A673 (cell line): Measurements from ENCODE around the gene WDR27. TPM values are rescaled to one million over a fixed set of nuclear protein-coding genes. Genes with fewer than 3 reads are reported as not detected.

Experiments
- BruUV-seq: library from RNA; stranded (reverse); fragments of 400-500 nt; replicated peaks from 2 replicates; lab custom pipeline; 2021; lab: Mats Ljungman, UMichigan
- CTCF ChIA-PET: fragments of 300-600 bp; sonication (Branson Sonifier 250); formaldehyde crosslinking; loops from one replicate; lab custom pipeline; 2022; ENCODE audit warnings: antibody characterized with exemption; lab: Charles Lee
- POLR2A ChIA-PET: fragments of 300-600 bp; sonication (Branson Sonifier 250); formaldehyde crosslinking; loops from one replicate; lab custom pipeline; 2022; ENCODE audit warnings: antibody characterized with exemption; ENCODE audit not compliant: low non-redundant PET; lab: Charles Lee
- DNase-seq: peaks from one replicate; pipeline ENCODE4 v3.0.0-alpha.2; 2015; ENCODE audit warnings: low spot score
- H3K27ac ChIP-seq: fragments of 200-600 bp; sonication (generic); 2 replicates; pipeline ENCODE4 v1.5.1; 2016; ENCODE audit warnings: mixed run types, low read depth, mild to moderate bottlenecking, mixed read lengths, antibody characterized with exemption, low read length; ENCODE audit not compliant: poor library complexity, severe bottlenecking
- H3K27me3 ChIP-seq: fragments of 200-600 bp; sonication (generic); replicated peaks from 2 replicates; pipeline ENCODE4 v1.6.1; 2017; ENCODE audit warnings: mixed run types, low read depth, mild to moderate bottlenecking, mixed read lengths, antibody characterized with exemption, low read length; ENCODE audit not compliant: insufficient read depth, poor library complexity
- H3K36me3 ChIP-seq: fragments of 200-600 bp; sonication (generic); 2 replicates; pipeline ENCODE4 v1.6.1; 2016; ENCODE audit warnings: mixed run types, mild to moderate bottlenecking, mixed read lengths, antibody characterized with exemption, low read length; ENCODE audit not compliant: insufficient read depth, poor library complexity, severe bottlenecking
- H3K4me1 ChIP-seq: fragments of 200-600 bp; sonication (generic); 2 replicates; pipeline ENCODE4 v1.6.1; 2017; ENCODE audit warnings: mixed run types, mild to moderate bottlenecking, mixed read lengths, antibody characterized with exemption, low read length; ENCODE audit not compliant: insufficient read depth, poor library complexity, severe bottlenecking
- H3K4me3 ChIP-seq: fragments of 200-600 bp; sonication (generic); 2 replicates; pipeline ENCODE4 v1.5.1; 2016; ENCODE audit warnings: low read depth, mixed run types, mild to moderate bottlenecking, mixed read lengths, low read length; ENCODE audit not compliant: poor library complexity, severe bottlenecking
- H3K9me3 ChIP-seq: fragments of 200-600 bp; sonication (generic); 2 replicates; pipeline ENCODE4 v1.6.1; 2016; ENCODE audit warnings: mixed run types, low read depth, mild to moderate bottlenecking, mixed read lengths, antibody characterized with exemption, low read length; ENCODE audit not compliant: poor library complexity, severe bottlenecking
- EZH2 ChIP-seq: fragments of 200-600 bp; sonication (generic); IDR thresholded peaks from 2 replicates; pipeline ENCODE4 v1.6.1; 2017; ENCODE audit warnings: borderline replicate concordance, low read depth, mild to moderate bottlenecking, mixed read lengths, antibody characterized with exemption, low read length; ENCODE audit not compliant: poor library complexity, severe bottlenecking
- intact Hi-C: fragments of 100-400 bp; cut with micrococcal nuclease; formaldehyde crosslinking; loops from one replicate; pipeline ENCODE4 v1.10.0; 2022; ENCODE audit not compliant: unreplicated experiment
- total RNA-seq: library from RNA; stranded (reverse); gene quantifications from 2 replicates; pipeline ENCODE4 v1.2.3, GENCODE V29; 2021
- TF ChIP-seq, protein P1 (sequence below): fragments of 300-800, 200-600 bp; sonication (generic); conservative IDR thresholded peaks from 2 replicates; pipeline ENCODE4 v1.5.1; 2017; ENCODE audit warnings: low read depth, mild to moderate bottlenecking, antibody characterized with exemption, low read length, moderate library complexity, mixed read lengths

WDR27 gene
- total RNA-seq, 1 experiment from 2014 or later, result 77.3 TPM

DNA sequence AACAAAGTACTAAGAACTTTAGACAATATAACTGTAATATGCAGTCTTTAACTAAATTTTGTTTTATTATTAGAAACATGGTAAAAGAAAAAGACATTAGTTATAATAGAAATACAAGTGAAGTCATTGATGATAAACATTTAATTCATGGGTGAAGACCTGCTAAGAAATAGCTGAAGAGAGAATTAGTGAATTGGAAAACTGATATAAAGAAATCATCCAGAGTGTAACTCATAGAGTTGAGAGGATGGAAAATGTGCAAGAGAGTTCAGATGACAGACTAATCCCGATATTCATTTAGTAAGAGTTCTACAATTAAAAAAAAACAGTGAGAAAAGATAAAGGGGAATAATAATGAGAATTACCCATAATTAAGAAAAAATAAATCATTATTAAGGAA lies 227.5 kb downstream of the WDR27 start:
- no peaks in the 10 kb centered on the region for H3K27me3 ChIP-seq
- H3K36me3 ChIP-seq, result no peaks in the 10 kb centered on the region
- H3K27ac ChIP-seq, result no peak overlapping the region
- no peaks in the 10 kb centered on the region for H3K4me1 ChIP-seq
- no TSS peak for BruUV-seq
- H3K9me3 ChIP-seq, result peaks cover 14% of the 10 kb centered on the region
- no peak for DNase-seq
- ChIA-PET CTCF (no interaction called here), POLR2A (no interaction called here)
- H3K4me3 ChIP-seq, result no peak overlapping the region
- TF ChIP-seq EZH2, result no peak
- TF ChIP-seq, protein P1, sequence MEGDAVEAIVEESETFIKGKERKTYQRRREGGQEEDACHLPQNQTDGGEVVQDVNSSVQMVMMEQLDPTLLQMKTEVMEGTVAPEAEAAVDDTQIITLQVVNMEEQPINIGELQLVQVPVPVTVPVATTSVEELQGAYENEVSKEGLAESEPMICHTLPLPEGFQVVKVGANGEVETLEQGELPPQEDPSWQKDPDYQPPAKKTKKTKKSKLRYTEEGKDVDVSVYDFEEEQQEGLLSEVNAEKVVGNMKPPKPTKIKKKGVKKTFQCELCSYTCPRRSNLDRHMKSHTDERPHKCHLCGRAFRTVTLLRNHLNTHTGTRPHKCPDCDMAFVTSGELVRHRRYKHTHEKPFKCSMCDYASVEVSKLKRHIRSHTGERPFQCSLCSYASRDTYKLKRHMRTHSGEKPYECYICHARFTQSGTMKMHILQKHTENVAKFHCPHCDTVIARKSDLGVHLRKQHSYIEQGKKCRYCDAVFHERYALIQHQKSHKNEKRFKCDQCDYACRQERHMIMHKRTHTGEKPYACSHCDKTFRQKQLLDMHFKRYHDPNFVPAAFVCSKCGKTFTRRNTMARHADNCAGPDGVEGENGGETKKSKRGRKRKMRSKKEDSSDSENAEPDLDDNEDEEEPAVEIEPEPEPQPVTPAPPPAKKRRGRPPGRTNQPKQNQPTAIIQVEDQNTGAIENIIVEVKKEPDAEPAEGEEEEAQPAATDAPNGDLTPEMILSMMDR, result no peak
- intact Hi-C loops, result no loop called here

DNA sequence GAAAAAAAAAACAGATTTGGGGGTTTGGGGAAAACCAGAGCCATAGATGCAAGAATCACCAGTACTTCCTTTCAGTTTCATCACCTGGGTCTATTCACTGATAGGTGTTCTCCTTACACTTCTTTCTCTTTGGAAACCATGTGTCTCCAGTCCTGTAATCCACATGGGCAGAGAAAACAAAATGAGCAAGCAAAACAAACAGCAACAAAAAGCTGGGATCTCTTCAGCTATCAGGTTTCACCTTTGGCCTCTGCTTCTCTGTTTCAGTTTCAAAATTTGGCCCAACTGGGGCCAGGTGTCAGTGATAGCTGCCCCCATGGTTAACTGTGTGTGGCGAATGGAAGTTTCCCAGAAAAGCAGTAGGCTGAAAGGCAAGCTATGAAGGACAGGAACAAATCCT lies 228.2 kb downstream of the WDR27 start:
- Histone ChIP-seq H3K27ac (no peak overlapping the region), H3K27me3 (no peaks in the 10 kb centered on the region), H3K4me3 (no peak overlapping the region), H3K9me3 (peaks cover 10% of the 10 kb centered on the region), H3K4me1 (no peaks in the 10 kb centered on the region), H3K36me3 (no peaks in the 10 kb centered on the region)
- ChIA-PET CTCF (no interaction called here), POLR2A (no interaction called here)
- no TSS peak for BruUV-seq
- no peak for TF ChIP-seq EZH2
- TF ChIP-seq, protein P1, result no peak
- intact Hi-C loops, result no loop called here
- DNase-seq, result no peak

DNA sequence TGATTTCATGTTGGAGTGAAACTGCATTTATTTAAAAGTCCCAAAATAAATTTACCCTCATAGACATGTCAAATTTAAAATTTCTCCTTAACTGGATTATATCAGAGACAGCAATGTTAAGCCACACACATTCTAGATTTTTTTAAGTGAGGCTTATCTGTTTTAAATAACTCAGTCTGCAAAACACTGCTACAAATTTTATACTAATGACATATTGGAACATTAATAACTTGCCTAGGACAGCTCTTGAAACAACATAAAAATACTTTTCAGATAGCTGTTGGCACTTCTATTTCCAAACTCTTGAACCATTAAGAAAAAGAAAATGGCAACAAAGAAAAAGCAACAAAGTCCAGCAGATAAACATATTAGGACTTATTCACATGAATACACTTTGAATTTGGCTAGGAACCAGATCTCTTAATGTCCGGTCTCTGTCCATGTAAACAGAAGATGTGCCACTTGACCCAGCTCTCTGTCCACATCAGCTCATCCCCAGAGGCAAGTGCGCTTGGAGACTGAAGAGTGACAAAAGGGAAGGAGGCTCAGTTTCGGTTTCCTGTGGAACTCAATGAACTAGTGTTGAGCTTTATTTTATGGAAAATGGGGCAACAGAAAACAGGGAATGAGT lies 228.9 kb downstream of the WDR27 start:
- TF ChIP-seq EZH2, result no peak
- no peak for DNase-seq

DNA sequence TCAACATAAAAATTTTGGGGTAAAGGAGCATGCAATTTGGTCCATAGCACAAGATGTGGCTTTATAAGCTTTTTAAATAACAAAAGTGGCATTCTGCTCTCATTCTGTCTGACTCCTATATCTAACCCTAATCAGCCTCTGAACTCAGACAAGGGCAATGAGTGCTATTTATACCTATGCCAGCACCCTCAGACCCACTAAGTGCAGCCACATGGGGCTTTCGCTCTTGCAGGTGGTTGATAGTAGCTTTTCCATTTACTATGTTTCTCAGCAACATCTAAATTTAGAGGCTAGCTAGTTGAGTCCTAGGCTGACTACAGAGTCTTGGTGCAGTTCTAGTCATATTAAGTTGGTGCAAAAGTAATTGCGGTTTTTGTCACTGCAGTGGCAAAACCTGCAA lies 231.0 kb downstream of the WDR27 start:
- BruUV-seq, result no TSS peak
- H3K27ac ChIP-seq, result no peak overlapping the region
- intact Hi-C loops, result no loop called here
- TF ChIP-seq, protein P1, result no peak
- TF ChIP-seq EZH2, result no peak
- H3K4me1 ChIP-seq, result no peaks in the 10 kb centered on the region
- H3K27me3 ChIP-seq, result no peaks in the 10 kb centered on the region
- no peak for DNase-seq
- ChIA-PET CTCF (no interaction called here), POLR2A (no interaction called here)
- H3K4me3 ChIP-seq, result no peak overlapping the region
- H3K36me3 ChIP-seq, result no peaks in the 10 kb centered on the region
- H3K9me3 ChIP-seq, result peaks cover 10% of the 10 kb centered on the region

More for the DNA sequence above, 228.9 kb downstream of the WDR27 start:
- intact Hi-C loops, result no loop called here
- H3K27me3 ChIP-seq, result no peaks in the 10 kb centered on the region
- ChIA-PET POLR2A (no interaction called here), CTCF (no interaction called here)
- H3K27ac ChIP-seq, result no peak overlapping the region
- peaks cover 10% of the 10 kb centered on the region for H3K9me3 ChIP-seq
- H3K4me3 ChIP-seq, result no peak overlapping the region
- H3K4me1 ChIP-seq, result no peaks in the 10 kb centered on the region
- no TSS peak for BruUV-seq
- no peaks in the 10 kb centered on the region for H3K36me3 ChIP-seq
